Panc1 (cell line): ENCODE data around the gene TTC34. TPM values are rescaled to one million over a fixed set of nuclear protein-coding genes. Genes with fewer than 3 reads are reported as not detected.

Experiments used
- ATAC-seq: fragments of 200-7000 bp; cut with Tn5 transposase; 2 replicates; pipeline ENCODE4 v1.9.1; 2020; ENCODE audit warnings: mild to moderate bottlenecking, moderate library complexity
- BruUV-seq: library from RNA; stranded (reverse); fragments of 400-500 nt; replicated peaks from 2 replicates; lab custom pipeline; 2021; lab: Mats Ljungman, UMichigan
- CTCF ChIA-PET: fragments of 300-600 bp; sonication (Branson Sonifier 250); formaldehyde crosslinking; loops from one replicate; lab custom pipeline; 2022; ENCODE audit warnings: antibody characterized with exemption; lab: Charles Lee
- POLR2A ChIA-PET: fragments of 300-600 bp; sonication (Branson Sonifier 250); formaldehyde crosslinking; loops from one replicate; lab custom pipeline; 2022; ENCODE audit warnings: antibody characterized with exemption; lab: Charles Lee
- DNase-seq: peaks from one replicate; pipeline ENCODE4 v3.0.0-alpha.2; 2010; ENCODE audit warnings: low read depth, low spot score
- H3K27ac ChIP-seq: 2 replicates; pipeline ENCODE4 v1.5.1; 2011; ENCODE audit warnings: mild to moderate bottlenecking, low read length, inconsistent platforms
- H3K27me3 ChIP-seq: fragments of 200-500 bp; sonication (Bioruptor generic); 2 replicates; pipeline ENCODE4 v1.6.0; 2014; ENCODE audit warnings: low read length, inconsistent platforms; ENCODE audit not compliant: control insufficient read depth, insufficient read depth
- H3K36me3 ChIP-seq: fragments of 200-500 bp; sonication (Bioruptor generic); 2 replicates; pipeline ENCODE4 v1.5.1; 2014; ENCODE audit warnings: inconsistent platforms, mild to moderate bottlenecking, low read length, moderate library complexity; ENCODE audit not compliant: control insufficient read depth, insufficient read depth
- H3K4me1 ChIP-seq: 2 replicates; pipeline ENCODE4 v1.5.1; 2011; ENCODE audit warnings: inconsistent platforms, mild to moderate bottlenecking, low read length, moderate library complexity; ENCODE audit not compliant: control insufficient read depth, insufficient read depth
- H3K4me3 ChIP-seq, 2 experiments: 2 replicates each; pipeline ENCODE4 v1.5.1; 2011 to 2012; ENCODE audit warnings: low read depth in 2 of 2, low read length in 2 of 2, mild to moderate bottlenecking in 2 of 2, inconsistent platforms in 1 of 2, moderate library complexity in 1 of 2
- H3K9me3 ChIP-seq: fragments of 200-500 bp; sonication (Bioruptor generic); 2 replicates; pipeline ENCODE4 v1.5.1; 2014; ENCODE audit warnings: low read depth, mild to moderate bottlenecking, inconsistent platforms, low read length, moderate library complexity; ENCODE audit not compliant: control insufficient read depth, insufficient read depth
- POLR2AphosphoS5 ChIP-seq: IDR thresholded peaks from 2 replicates; pipeline ENCODE4 v1.6.1; 2012; ENCODE audit warnings: mild to moderate bottlenecking, low read depth, low read length, moderate library complexity
- SIN3A ChIP-seq: IDR thresholded peaks from 2 replicates; pipeline ENCODE4 v1.6.1; 2012; ENCODE audit warnings: low read depth, mild to moderate bottlenecking, low read length, moderate library complexity, borderline replicate concordance; ENCODE audit not compliant: insufficient read depth
- TCF7L2 ChIP-seq: IDR thresholded peaks from 2 replicates; pipeline ENCODE4 v1.6.1; 2011; ENCODE audit warnings: mild to moderate bottlenecking, low read depth, low read length, inconsistent platforms
- in situ Hi-C: cut with HindIII; loops from 2 replicates; pipeline ENCODE4 v1.10.0; 2016; ENCODE audit warnings: low sequenced_read_pairs, low pct_unique_long_range_greater_than_20kb
- intact Hi-C: fragments of 100-400 bp; cut with micrococcal nuclease; formaldehyde crosslinking; loops from one replicate; pipeline ENCODE4 v1.10.0; 2022; ENCODE audit not compliant: unreplicated experiment
- total RNA-seq: library from RNA; stranded (reverse); gene quantifications from one replicate; pipeline ENCODE4 v1.2.1, GENCODE V29; 2021; ENCODE audit not compliant: unreplicated experiment
- TF ChIP-seq, protein P1 (sequence below), 2 experiments: IDR thresholded peaks; 2 replicates each; pipeline ENCODE4 v1.6.1; 2011 to 2012; ENCODE audit warnings: low read depth in 2 of 2, control low read depth in 1 of 2, low read length in 1 of 2, mild to moderate bottlenecking in 1 of 2, moderate library complexity in 1 of 2; ENCODE audit not compliant: insufficient read depth in 1 of 2
- TF ChIP-seq, protein P2 (sequence below): fragments of 450-650 bp; IDR thresholded peaks from 2 replicates; pipeline ENCODE4 v1.5.1; 2017; ENCODE audit warnings: mild to moderate bottlenecking

TTC34 gene
- total RNA-seq, 1 experiment from 2014 or later: 1.5 TPM

DNA sequence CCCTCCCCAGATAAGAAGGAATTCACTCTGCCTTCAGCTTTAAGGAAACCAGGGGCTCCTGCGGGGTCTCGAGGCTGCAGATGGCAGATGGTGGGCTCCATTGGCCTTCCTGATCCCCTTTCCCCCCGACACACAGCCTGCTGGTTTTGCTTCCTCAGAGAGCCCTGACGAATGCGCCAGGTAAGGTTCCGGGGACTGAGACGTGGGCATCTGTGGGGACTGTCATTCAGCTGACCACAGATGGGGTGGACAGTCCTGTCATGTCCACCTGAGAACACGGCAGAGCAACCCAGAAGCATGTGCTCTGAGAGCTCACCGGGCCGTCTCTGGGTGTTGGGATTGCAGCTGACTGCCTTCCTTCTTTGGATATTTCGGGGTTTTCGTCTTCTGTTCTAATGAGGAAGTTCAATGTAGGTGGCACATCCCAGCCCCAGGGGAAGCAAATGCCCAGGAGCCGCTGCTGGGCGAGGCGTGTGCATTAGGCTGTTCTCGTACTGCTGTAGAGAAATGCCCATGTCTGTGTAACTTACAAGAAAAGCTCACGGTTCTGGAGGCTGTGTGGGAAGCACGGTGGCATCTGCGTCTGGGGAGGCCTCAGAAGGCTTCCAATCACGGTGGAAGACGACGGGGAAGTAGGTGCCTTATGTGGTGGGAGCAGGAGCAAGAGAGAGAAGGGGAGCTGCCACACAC, 22.6 kb upstream of the TTC34 start:
- DNase-seq (no peak), ATAC-seq (no peak)
- TF ChIP-seq SIN3A (no peak), TCF7L2 (no peak), POLR2AphosphoS5 (no peak)
- TF ChIP-seq, protein P1, sequence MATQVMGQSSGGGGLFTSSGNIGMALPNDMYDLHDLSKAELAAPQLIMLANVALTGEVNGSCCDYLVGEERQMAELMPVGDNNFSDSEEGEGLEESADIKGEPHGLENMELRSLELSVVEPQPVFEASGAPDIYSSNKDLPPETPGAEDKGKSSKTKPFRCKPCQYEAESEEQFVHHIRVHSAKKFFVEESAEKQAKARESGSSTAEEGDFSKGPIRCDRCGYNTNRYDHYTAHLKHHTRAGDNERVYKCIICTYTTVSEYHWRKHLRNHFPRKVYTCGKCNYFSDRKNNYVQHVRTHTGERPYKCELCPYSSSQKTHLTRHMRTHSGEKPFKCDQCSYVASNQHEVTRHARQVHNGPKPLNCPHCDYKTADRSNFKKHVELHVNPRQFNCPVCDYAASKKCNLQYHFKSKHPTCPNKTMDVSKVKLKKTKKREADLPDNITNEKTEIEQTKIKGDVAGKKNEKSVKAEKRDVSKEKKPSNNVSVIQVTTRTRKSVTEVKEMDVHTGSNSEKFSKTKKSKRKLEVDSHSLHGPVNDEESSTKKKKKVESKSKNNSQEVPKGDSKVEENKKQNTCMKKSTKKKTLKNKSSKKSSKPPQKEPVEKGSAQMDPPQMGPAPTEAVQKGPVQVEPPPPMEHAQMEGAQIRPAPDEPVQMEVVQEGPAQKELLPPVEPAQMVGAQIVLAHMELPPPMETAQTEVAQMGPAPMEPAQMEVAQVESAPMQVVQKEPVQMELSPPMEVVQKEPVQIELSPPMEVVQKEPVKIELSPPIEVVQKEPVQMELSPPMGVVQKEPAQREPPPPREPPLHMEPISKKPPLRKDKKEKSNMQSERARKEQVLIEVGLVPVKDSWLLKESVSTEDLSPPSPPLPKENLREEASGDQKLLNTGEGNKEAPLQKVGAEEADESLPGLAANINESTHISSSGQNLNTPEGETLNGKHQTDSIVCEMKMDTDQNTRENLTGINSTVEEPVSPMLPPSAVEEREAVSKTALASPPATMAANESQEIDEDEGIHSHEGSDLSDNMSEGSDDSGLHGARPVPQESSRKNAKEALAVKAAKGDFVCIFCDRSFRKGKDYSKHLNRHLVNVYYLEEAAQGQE (IDR thresholded peaks at IDR 0.05; ENCODE audit: insufficient read depth in 1 of 2, low read depth in 2 of 2, low read length in 1 of 2): no peak
- TF ChIP-seq, protein P2, sequence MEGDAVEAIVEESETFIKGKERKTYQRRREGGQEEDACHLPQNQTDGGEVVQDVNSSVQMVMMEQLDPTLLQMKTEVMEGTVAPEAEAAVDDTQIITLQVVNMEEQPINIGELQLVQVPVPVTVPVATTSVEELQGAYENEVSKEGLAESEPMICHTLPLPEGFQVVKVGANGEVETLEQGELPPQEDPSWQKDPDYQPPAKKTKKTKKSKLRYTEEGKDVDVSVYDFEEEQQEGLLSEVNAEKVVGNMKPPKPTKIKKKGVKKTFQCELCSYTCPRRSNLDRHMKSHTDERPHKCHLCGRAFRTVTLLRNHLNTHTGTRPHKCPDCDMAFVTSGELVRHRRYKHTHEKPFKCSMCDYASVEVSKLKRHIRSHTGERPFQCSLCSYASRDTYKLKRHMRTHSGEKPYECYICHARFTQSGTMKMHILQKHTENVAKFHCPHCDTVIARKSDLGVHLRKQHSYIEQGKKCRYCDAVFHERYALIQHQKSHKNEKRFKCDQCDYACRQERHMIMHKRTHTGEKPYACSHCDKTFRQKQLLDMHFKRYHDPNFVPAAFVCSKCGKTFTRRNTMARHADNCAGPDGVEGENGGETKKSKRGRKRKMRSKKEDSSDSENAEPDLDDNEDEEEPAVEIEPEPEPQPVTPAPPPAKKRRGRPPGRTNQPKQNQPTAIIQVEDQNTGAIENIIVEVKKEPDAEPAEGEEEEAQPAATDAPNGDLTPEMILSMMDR: no peak
- H3K27me3 ChIP-seq: peaks cover 5% of the 10 kb centered on the region; the same call in 1 of the 2 replicates
- no peak overlapping the region for H3K27ac ChIP-seq
- no peaks in the 10 kb centered on the region for H3K9me3 ChIP-seq
- in situ Hi-C loops: no loop called here
- no peaks in the 10 kb centered on the region; the same call in 1 of the 2 replicates for H3K4me1 ChIP-seq
- no TSS peak for BruUV-seq
- no peak overlapping the region for H3K4me3 ChIP-seq
- POLR2A ChIA-PET: interaction anchor here (0.6 kb wide), 1 partner anchor 82 kb away, joined by 3 read pairs; no protein-coding TSS in a partner anchor
- intact Hi-C loops: loop anchor here (10.0 kb wide), 1 partner anchor 101 kb away; no protein-coding TSS in a partner anchor
- CTCF ChIA-PET: interaction anchor here (0.6 kb wide), 1 partner anchor 563 kb away, joined by 3 read pairs; no protein-coding TSS in a partner anchor
- H3K36me3 ChIP-seq: no peaks in the 10 kb centered on the region

DNA sequence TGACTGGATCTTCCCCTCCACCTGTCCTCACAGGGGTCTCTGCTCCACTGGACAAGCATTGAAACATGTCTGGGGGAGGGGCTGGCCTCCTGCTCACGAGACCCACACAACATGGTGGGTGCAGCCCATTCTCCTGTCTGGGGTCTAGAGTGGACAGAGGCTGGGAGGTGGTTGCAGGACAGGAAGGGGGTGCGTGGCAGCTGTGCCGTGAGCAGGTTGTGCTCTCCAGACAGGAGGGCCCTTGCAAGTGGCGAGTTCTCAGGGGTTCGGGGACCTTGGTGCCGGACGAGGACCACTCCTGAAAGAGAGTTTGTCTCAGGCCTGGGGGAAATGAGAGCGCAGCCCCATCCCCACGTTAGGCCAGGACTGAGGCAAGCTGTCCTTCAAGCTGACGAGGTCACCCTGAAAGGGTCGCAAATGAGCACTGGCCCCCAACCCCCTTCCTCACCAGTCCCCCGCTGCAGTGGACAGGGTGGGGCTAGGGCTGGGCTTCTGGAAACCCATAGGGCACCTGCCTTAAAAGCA, 21.2 kb upstream of the TTC34 start:
- intact Hi-C loops (loop anchor here (10.0 kb wide), 1 partner anchor 102 kb away; no protein-coding TSS in a partner anchor), in situ Hi-C loops (no loop called here)
- DNase-seq: no peak
- POLR2A ChIA-PET: no interaction called here
- no peak overlapping the region for H3K4me3 ChIP-seq
- CTCF ChIA-PET: interaction anchor here (0.6 to 1.6 kb wide), 2 partner anchors 99 to 613 kb away, joined by 4 to 7 read pairs; no protein-coding TSS in a partner anchor
- H3K27ac ChIP-seq: no peak overlapping the region
- H3K27me3 ChIP-seq: peaks cover 5% of the 10 kb centered on the region; the same call in 1 of the 2 replicates
- BruUV-seq: no TSS peak
- ATAC-seq: no peak
- no peaks in the 10 kb centered on the region for H3K36me3 ChIP-seq
- H3K4me1 ChIP-seq: no peaks in the 10 kb centered on the region; the same call in 1 of the 2 replicates
- H3K9me3 ChIP-seq: no peaks in the 10 kb centered on the region
- TF ChIP-seq POLR2AphosphoS5 (no peak), SIN3A (no peak), TCF7L2 (no peak)
- TF ChIP-seq, protein P2: no peak
- TF ChIP-seq, protein P1 (IDR thresholded peaks at IDR 0.05; ENCODE audit: insufficient read depth in 1 of 2, low read depth in 2 of 2, low read length in 1 of 2): no peak
